ENCODE results near the gene ADAP1. TPM values are rescaled to one million over a fixed set of nuclear protein-coding genes. Genes with fewer than 3 reads are reported as not detected.

ADAP1 gene
- total RNA-seq, 2 experiments from 2014 or later, result 34.6 to 40.9 TPM

DNA sequence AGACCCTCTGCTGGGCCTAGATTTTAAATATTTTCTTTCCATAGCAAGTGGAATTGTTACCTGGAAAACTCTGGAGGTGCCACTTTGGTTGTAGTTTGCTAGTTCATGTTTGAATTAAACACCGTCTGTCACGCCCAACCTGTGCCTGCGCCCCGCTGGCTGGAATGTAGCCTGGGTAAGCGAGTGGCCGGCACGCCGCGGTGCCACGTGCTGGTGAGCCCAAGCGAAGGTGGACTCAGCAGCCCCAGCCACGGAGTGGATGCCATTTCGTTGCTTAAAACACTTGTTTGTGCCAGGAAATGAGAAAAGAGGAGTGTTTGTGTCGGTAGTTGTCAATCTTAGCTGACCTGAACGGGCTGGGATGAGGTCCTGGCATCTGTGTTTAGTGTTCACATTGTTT, 75.4 kb downstream of the ADAP1 start:
- peak overlapping the region; percentile 44 for H3K4me3 Mint-ChIP-seq
- ChIA-PET POLR2A (interaction anchor here (1.5 kb wide), 1 partner anchor 15 kb away, joined by 5 read pairs; no protein-coding TSS in a partner anchor), CTCF (no interaction called here)
- DNase-seq (no peak), ATAC-seq (no peak)
- no peaks in the 10 kb centered on the region for H3K27me3 Mint-ChIP-seq
- TF ChIP-seq, protein P1, sequence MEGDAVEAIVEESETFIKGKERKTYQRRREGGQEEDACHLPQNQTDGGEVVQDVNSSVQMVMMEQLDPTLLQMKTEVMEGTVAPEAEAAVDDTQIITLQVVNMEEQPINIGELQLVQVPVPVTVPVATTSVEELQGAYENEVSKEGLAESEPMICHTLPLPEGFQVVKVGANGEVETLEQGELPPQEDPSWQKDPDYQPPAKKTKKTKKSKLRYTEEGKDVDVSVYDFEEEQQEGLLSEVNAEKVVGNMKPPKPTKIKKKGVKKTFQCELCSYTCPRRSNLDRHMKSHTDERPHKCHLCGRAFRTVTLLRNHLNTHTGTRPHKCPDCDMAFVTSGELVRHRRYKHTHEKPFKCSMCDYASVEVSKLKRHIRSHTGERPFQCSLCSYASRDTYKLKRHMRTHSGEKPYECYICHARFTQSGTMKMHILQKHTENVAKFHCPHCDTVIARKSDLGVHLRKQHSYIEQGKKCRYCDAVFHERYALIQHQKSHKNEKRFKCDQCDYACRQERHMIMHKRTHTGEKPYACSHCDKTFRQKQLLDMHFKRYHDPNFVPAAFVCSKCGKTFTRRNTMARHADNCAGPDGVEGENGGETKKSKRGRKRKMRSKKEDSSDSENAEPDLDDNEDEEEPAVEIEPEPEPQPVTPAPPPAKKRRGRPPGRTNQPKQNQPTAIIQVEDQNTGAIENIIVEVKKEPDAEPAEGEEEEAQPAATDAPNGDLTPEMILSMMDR (IDR thresholded peaks at IDR 0.05), result no peak
- intact Hi-C loops (cut with micrococcal nuclease), result no loop called here
- H3K27ac Mint-ChIP-seq, result no peak overlapping the region
- H3K4me1 Mint-ChIP-seq (ENCODE audit: low read depth), result peaks cover 37% of the 10 kb centered on the region
- no peaks in the 10 kb centered on the region for H3K9me3 Mint-ChIP-seq
- H3K36me3 Mint-ChIP-seq (ENCODE audit: low read depth), result peaks cover 8% of the 10 kb centered on the region

DNA sequence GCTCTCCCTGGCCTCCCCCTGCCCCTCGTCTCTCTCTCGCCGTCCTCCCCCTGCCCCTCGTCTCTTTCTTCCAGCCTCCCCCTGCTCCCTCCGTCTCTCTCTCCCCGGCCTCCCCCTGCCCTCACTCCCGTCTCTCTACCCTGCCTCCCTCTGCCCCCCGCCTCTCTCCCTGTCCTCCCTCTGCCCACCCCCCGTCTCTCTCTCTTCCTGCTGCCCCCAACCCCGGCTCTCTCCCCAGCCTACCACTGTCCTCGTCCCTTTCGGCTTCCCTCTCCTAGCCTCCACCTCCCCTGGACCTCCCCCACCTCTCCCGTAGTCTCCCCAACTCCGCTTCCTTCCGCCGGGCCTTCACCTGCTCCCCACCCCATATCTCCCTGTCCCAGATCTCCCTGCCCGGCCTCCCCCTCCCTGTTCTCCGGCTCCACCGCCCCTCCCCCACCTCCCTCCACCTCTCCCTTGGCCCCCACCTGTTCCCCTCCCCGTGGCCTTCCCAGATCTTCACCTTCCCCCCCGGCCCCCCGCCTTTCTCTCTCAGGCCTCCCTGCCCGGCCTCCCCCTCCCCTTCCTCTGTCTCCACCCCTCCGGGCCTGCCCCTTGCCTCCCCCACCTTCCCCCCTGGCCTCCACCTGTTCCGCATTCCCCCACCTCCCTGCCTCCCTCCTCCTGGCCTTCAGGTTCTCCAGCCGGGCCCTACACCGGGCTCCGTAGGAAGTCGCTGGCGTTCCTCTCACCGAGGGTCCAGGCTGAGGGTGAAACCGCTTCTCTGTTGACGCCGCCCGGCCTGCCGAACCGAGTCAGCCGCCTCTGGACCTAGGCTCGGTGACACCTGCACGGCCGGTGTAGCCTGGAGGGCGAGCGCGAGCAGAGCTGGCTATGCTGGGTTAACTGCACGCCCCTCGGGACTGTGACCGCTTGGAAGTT, 76.9 kb downstream of the ADAP1 start:
- DNase-seq, result no peak
- Mint-ChIP-seq H3K27me3 (no peaks in the 10 kb centered on the region), H3K4me3 (peak overlapping the region; percentile 93), H3K4me1 (ENCODE audit: low read depth) (peaks cover 42% of the 10 kb centered on the region), H3K27ac (peak overlapping the region; percentile 88), H3K36me3 (ENCODE audit: low read depth) (peaks cover 21% of the 10 kb centered on the region), H3K9me3 (no peaks in the 10 kb centered on the region)
- TF ChIP-seq, protein P1 (IDR thresholded peaks at IDR 0.05), result no peak
- CTCF ChIA-PET, result no interaction called here
- POLR2A ChIA-PET, result interaction anchor here (0.8 kb wide), 2 partner anchors 46 to 89 kb away, joined by 4 read pairs; no protein-coding TSS in a partner anchor
- ATAC-seq, result no peak
- intact Hi-C loops (cut with micrococcal nuclease), result no loop called here

DNA sequence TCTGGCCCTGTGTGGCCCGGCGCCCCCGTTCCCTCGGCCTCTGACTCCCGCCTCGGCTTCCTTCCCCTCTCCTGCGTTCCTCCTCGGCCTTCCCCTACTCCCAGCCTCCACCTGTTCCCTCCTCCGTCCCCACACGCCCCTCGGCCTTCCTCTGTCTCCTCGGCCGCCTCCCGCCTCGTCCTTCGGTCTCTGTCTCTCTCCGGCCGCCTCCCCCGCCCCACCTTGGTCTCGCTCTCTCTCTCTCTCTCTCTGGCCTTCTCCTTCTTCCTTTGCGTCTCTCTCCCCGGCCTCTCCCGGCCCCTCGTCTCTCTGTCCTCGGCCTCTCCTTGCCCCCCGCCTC, 77.5 kb downstream of the ADAP1 start:
- ChIA-PET POLR2A (interaction anchor here (0.8 to 1.4 kb wide), 2 partner anchors 11 to 46 kb away, joined by 4 read pairs; no protein-coding TSS in a partner anchor), CTCF (no interaction called here)
- TF ChIP-seq, protein P1 (IDR thresholded peaks at IDR 0.05), result no peak
- no peaks in the 10 kb centered on the region for H3K9me3 Mint-ChIP-seq
- DNase-seq (peak; percentile 33), ATAC-seq (no peak)
- intact Hi-C loops (cut with micrococcal nuclease), result no loop called here
- H3K27ac Mint-ChIP-seq, result peak overlapping the region; percentile 88
- peak overlapping the region; percentile 93 for H3K4me3 Mint-ChIP-seq
- no peaks in the 10 kb centered on the region for H3K27me3 Mint-ChIP-seq
- peaks cover 40% of the 10 kb centered on the region for H3K4me1 Mint-ChIP-seq (ENCODE audit: low read depth)
- H3K36me3 Mint-ChIP-seq (ENCODE audit: low read depth), result peaks cover 25% of the 10 kb centered on the region

DNA sequence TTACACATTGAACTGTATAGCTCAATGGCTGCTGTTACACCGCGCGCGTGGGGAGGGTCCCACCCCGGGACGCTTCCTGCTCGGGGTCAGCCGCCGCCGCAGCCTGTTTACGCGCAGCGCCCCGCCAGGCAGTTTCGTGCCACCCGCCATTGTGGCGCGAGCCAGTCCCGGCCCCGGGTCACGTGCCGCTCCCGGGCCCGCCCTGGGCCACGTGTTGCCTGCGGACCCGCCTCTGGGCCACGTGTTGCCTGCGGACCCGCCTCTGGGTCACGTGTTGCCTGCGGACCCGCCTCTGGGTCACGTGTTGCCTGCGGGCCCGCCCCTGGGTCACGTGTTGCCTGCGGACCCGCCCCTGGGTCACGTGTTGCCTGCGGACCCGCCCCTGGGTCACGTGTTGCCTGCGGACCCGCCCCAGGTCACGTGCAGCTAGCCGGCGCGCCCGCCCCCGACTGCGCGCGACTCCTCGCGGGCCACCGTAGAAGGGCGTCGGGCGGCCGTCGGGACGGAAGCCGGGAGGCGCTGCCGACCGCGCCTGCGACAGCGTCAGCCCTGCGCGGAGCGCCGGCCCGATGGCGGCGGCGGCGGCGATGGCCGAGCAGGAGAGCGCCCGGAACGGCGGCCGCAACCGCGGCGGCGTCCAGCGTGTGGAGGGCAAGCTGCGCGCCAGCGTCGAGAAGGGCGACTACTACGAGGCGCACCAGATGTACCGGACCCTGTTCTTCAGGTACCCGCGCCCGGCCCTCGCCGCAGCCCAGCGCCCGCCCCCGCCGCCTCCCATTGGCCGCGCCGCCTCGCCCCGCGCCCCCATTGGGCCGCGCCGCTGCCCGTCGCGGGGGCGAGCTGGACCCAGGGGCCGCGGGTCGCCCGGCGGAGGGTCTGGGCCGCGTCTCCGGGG, 78.2 kb downstream of the ADAP1 start, which contains the start of gene GET4:
GET4 (plus strand) TSS at position 478 of the 895 bp plus-strand sequence; CDS start at position 570, 92 bp downstream.
- peak; percentile 80 for ATAC-seq
- TF ChIP-seq, protein P1 (IDR thresholded peaks at IDR 0.05), result no peak
- CTCF ChIA-PET, result interaction anchor here (1.2 to 2.5 kb wide), 5 partner anchors 64 to 554 kb away, joined by 3 to 9 read pairs (median 5); no protein-coding TSS in a partner anchor

More for the DNA sequence above, 78.2 kb downstream of the ADAP1 start, which contains the start of gene GET4:
- peak within 1 kb of the TSS; percentile 93 for H3K4me3 Mint-ChIP-seq
- peaks cover 25% of the 10 kb centered on the region for H3K36me3 Mint-ChIP-seq (ENCODE audit: low read depth)
- peak; percentile 97 for DNase-seq
- H3K27me3 Mint-ChIP-seq, result no peaks in the 10 kb centered on the region
- no peaks in the 10 kb centered on the region for H3K9me3 Mint-ChIP-seq
- intact Hi-C loops (cut with micrococcal nuclease), result no loop called here
- peak within 1 kb of the TSS; percentile 88 for H3K27ac Mint-ChIP-seq
- H3K4me1 Mint-ChIP-seq (ENCODE audit: low read depth), result peaks cover 36% of the 10 kb centered on the region
- POLR2A ChIA-PET, result interaction anchor here (0.7 to 1.7 kb wide), 5 partner anchors 11 to 88 kb away, joined by 4 to 6 read pairs (median 4); no protein-coding TSS in a partner anchor

All from activated CD8-positive, alpha-beta T cell treated with anti-CD3 and anti-CD28 coated beads for 36 hours (primary cell).